HL-60 (cell line): ENCODE measurements around the gene DAAM1.

Experiments
- GABPA ChIP-seq: IDR thresholded peaks from 2 replicates; pipeline ENCODE4 v1.6.1; 2012; ENCODE audit warnings: low read depth
- POLR2AphosphoS5 ChIP-seq: IDR thresholded peaks from 2 replicates; pipeline ENCODE4 v1.6.1; 2012; ENCODE audit warnings: low read depth
- TF ChIP-seq, protein P1 (sequence below): IDR thresholded peaks from one replicate; pipeline ENCODE4 v1.5.1; 2011; ENCODE audit warnings: low read length, control low read depth, inconsistent platforms; ENCODE audit not compliant: insufficient read depth
- TF ChIP-seq, protein P2 (sequence below): IDR thresholded peaks from 2 replicates; pipeline ENCODE4 v1.6.1; 2012; ENCODE audit warnings: low read depth; ENCODE audit not compliant: insufficient replicate concordance

DNA sequence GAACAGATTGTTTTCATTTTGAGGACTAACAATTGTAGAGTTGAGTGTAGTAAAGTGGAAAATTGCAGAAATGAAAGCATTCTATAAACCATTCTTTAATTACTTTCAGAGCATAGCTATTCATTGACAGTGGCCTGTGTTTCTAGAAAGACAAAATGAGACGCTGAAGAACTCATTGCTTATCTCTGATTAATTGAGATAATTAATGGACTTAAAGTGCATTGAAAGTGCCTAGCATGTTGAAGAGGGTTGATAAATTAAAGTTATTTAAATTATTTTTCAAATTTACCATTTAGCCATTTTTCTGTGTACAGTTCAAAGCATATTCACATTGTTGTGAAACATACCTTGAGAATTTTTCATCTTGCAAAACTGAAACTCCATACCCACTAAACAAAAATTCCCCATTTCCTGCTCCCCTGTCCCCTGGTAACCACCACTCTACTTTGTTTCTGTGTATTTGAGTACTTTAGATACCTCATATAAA is 57.4 kb downstream of the DAAM1 start:
- TF ChIP-seq, protein P1, sequence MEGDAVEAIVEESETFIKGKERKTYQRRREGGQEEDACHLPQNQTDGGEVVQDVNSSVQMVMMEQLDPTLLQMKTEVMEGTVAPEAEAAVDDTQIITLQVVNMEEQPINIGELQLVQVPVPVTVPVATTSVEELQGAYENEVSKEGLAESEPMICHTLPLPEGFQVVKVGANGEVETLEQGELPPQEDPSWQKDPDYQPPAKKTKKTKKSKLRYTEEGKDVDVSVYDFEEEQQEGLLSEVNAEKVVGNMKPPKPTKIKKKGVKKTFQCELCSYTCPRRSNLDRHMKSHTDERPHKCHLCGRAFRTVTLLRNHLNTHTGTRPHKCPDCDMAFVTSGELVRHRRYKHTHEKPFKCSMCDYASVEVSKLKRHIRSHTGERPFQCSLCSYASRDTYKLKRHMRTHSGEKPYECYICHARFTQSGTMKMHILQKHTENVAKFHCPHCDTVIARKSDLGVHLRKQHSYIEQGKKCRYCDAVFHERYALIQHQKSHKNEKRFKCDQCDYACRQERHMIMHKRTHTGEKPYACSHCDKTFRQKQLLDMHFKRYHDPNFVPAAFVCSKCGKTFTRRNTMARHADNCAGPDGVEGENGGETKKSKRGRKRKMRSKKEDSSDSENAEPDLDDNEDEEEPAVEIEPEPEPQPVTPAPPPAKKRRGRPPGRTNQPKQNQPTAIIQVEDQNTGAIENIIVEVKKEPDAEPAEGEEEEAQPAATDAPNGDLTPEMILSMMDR: no peak
- TF ChIP-seq GABPA: no peak
- TF ChIP-seq POLR2AphosphoS5: no peak
- TF ChIP-seq, protein P2, sequence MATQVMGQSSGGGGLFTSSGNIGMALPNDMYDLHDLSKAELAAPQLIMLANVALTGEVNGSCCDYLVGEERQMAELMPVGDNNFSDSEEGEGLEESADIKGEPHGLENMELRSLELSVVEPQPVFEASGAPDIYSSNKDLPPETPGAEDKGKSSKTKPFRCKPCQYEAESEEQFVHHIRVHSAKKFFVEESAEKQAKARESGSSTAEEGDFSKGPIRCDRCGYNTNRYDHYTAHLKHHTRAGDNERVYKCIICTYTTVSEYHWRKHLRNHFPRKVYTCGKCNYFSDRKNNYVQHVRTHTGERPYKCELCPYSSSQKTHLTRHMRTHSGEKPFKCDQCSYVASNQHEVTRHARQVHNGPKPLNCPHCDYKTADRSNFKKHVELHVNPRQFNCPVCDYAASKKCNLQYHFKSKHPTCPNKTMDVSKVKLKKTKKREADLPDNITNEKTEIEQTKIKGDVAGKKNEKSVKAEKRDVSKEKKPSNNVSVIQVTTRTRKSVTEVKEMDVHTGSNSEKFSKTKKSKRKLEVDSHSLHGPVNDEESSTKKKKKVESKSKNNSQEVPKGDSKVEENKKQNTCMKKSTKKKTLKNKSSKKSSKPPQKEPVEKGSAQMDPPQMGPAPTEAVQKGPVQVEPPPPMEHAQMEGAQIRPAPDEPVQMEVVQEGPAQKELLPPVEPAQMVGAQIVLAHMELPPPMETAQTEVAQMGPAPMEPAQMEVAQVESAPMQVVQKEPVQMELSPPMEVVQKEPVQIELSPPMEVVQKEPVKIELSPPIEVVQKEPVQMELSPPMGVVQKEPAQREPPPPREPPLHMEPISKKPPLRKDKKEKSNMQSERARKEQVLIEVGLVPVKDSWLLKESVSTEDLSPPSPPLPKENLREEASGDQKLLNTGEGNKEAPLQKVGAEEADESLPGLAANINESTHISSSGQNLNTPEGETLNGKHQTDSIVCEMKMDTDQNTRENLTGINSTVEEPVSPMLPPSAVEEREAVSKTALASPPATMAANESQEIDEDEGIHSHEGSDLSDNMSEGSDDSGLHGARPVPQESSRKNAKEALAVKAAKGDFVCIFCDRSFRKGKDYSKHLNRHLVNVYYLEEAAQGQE: no peak
